AG08396 (cell line): Measurements from ENCODE around the gene ANKRD9.
"Not testable (repeated sequence)": the region's sequence is repeated elsewhere in the genome, so short reads cannot be mapped to it uniquely, and the experiment has no call there.

ENCODE experiments used
- DNase-seq: peaks from one replicate; pipeline ENCODE4 v3.0.0; 2012; ENCODE audit warnings: low spot score, mixed read lengths

Gene ANKRD9, protein sequence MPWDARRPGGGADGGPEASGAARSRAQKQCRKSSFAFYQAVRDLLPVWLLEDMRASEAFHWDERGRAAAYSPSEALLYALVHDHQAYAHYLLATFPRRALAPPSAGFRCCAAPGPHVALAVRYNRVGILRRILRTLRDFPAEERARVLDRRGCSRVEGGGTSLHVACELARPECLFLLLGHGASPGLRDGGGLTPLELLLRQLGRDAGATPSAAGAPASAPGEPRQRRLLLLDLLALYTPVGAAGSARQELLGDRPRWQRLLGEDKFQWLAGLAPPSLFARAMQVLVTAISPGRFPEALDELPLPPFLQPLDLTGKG

DNA sequence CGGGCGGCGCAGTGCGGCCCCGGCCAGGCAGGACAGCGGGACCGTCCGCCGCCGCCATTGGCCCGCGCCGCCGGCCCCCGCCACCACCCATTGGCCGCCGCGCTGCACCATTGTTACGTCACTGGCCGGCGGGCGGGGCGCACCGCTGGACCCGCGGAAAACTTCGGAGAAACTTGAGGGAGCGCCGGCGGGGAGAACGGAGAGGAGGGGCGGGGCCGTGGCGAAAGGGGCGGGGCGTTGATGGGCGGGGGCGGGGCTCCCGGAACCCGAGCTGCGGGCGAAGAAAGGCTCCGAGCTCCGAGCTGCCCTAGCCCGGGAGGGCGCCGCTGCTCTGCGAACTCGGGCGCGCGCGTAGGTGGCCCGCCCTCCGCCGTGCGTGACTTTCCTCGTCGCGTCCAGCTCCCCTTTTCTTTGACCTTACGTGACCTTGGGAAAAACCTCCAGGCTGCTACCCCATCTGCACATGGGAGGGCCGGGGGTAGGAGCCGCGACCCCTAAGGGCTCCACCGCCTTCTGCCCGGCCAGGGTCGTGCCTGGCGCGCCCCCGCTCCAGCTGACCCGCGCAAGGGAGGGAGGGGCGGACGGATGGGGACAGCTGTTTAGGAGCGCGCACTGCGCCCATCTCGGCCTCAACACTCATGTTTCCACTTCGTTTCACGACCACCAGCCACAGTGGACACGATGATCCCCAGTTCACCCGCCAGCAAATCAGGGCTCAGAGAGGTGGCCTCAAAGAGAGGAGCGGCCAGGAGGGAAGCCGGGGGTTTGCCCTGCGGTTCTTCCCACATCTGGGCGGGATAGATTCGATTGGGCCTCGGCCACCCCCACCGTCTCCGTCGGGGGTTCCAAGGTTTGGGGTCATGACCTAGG lies at the start of gene ANKRD9:
Gene ANKRD9 (minus strand): TSS at position 31 of the 870 bp plus-strand sequence. CDS start 1,887 bp downstream, outside the sequence.
- DNase-seq: peak; percentile 99

DNA sequence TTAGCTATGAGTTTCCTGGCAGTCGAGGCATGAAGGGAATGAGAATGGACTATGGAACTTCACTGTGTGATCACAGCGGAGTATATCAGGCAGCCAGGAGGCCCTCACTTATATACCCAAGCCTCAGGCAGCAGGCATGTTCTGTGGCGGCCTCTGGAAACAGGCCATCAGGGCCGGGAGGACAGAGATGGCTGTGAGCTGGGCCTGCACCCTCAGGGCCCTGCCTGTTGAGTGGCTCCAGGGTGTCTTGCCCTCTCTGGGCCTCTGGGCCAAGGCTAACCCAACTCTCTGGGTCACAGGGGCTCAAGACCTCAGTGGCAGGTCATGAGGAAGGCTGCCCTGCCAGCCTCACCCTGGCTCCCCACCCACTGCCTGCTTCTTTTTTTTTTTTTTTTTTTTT lies 49.0 kb upstream of the ANKRD9 start:
- no peak for DNase-seq

DNA sequence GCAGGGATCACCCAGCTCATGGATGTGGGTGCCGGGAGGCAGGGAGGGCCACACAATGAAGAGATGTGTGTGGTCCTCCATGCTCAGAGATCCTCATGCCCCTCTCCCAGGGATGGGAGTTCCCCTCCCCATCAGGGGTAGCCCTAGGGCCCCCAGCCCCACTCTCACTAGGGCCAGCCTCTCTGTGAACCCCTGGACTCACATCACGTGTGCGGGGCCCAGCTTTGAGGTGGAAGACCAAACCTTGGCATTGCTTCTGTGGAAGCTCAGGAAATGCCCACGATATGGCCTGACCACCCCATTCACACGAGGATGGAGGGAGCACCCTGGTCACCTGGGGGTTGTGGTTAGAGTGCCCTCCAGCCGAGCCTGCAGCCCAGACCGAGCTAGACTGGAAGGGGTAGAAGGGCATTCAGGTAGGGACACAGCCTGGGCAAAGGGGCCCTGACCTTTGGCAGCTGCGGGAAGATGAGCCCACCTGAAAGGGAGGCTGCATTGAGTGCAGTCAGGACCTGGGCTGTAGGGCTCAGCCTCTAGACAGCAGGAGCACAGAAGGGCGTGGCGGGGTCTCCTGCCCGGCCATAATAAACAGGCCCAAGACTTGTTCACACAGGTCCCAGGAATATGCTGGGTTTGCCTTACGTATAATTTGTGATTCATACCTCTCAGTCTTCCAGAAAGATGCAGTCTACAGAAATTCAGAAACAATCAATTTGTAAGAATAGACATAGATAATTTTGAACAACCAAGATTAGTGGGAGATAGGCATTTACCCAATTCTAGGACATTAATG lies 48.1 kb upstream of the ANKRD9 start:
- no peak for DNase-seq

DNA sequence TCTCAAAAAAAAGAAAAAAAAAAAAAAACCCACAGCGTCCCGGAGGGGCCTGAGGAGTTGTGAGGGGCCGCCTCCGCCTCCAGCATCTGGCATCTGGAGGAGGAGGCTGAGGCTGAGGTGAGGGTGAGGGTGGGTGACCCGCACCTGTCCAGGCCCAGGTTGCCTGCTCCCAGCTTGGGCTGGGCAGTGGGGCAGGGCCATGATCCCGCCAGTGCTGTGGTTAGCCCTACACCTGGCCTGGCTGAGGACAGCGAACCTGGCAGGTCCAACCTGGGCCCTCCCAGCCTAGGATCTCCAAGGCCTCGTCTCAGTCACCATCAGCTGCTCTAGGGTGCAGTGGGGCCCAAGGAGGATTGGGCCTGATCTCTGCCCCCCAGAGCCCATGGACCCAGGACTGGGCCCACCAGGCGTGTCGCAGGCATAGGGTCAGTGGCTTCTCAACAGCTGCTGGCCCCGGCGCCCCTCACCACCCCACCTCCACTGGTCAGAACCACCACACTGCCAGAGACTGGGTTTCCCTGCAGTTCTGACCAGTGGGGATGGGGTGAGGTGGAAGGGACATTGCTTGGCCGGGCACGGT lies 46.6 kb upstream of the ANKRD9 start:
- no peak for DNase-seq

DNA sequence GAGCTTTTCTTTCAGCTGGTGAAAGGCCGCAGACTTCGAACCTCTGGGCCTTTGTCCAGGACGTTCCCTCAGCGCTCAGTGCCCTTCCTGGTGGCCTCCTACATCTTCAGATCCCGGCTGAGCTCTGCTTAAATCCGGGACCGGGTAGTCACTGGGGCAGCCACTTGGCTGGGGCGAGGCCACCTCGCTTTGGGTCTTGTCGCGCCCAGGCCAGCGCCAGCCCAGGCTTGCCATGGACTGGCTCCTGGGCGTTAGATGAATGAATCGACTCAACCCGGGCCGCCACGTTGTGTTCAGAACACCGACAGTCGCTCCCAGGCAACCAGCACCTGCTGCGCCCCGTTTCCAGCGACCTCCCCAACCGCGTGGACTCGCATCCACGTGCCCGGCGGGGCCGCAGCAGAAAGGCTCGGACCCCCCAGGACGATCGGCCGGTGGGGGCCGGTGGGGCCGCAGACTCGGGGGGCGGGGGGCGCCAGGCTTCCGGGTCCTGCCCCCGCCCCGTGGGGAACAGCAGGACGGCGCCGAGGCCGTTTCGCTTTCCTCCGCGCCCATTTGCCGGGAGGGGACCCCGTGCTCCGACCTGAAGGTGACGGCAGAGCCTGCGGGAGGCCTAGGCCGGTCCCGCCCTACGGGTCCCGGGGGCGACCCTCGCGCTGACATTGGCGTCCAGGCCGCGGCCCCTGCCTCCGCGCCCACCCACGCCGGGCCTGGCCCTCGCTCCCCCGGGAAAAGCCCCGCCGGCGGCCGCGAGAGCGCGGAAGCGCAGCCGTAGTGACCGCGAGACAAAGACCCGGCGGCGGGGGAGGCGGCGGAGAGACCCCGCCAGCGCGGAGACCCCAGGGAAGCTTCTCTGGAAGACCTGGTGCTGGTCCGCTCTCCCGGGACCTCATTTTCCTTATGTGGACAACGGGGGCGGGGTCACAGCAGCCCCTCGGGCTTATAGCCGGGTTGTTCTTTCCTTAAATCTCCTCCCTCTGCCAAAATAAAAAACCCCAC lies 45.5 kb upstream of the ANKRD9 start:
- DNase-seq: peak; percentile 67

DNA sequence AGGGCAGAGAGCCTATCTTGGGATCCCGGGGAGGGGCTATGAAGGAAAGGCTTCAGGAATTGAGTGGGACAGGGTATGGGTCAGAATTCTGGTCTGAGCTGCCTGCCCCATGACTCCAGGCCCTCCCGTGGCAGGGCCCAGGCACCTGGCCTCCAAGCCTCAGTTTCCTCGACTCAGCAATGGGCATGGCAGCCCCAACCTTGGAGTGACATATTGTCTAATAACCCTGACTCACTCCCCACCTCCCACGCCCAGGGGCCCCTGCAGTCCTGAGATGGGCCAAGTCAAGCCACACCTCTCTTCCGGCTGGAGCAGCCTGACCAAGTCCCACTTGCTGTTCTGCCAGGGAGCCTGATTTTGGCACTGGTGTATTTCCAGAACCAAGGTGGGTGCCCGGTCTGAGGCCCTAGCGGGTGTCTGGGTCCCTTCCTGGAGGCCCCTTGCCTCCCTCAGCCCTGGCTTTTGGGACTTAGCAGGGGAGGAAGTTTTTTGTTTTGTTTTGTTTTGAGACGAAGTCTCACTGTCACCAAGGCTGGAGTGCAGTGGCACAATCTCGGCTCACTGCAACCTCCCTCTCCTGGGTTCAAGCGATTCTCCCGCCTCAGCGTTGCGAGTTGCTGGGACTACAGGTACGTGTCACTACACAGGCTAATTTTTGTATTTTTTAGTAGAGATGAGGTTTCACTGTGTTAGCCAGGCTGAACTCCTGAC lies 42.6 kb upstream of the ANKRD9 start:
- DNase-seq: peak; percentile 47

DNA sequence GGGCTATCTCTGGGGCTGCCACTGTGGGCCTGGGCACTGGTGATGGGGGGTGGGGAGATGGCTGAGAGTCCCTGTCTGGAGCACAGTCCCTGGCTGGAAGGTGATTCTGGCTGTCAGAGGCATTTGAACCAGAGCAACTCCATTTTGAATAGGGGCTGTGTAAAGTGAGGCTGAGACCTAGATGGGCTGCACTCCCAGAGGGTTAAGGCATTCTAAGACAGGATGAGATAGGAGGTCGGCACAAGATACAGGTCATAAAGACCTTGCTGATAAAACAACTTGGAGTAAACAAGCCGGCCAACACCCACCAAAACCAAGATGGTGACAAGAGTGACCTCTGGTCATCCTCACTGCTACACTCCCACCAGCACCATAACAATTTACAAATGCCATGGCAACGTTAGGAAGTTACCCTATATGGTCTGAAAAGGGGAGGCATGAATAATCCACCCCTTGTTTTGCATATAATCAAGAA lies 41.4 kb upstream of the ANKRD9 start:
- DNase-seq: not testable (repeated sequence)

DNA sequence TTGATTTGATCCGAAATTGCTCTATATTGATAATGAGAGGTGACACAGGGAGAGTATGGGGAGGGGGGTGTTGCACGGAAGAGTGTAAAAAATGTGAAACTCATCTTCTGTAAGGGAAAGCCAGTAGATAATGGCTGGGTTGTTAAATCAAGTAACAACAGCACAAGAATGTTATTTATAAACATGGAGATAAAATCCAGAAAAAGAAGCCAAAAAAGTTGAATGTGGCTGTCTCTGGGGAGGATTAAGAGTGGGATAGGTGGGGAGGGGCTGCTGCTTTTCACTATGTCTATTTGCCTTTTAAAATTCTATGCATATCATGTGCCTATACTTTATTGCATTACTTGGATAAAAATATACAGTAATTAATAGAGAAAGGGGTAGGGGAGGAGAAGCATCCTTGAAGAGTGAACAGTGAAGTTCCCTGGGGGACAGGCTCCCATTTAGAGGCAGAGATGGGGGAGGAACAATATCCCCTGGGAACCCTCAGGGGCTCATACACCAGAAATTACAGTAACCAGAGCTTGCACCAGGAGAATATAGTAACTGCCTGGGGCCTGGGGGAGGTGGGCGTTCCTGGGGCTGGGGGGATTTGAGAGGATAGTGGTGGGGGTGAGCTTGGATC lies 39.2 kb upstream of the ANKRD9 start:
- DNase-seq: no peak

DNA sequence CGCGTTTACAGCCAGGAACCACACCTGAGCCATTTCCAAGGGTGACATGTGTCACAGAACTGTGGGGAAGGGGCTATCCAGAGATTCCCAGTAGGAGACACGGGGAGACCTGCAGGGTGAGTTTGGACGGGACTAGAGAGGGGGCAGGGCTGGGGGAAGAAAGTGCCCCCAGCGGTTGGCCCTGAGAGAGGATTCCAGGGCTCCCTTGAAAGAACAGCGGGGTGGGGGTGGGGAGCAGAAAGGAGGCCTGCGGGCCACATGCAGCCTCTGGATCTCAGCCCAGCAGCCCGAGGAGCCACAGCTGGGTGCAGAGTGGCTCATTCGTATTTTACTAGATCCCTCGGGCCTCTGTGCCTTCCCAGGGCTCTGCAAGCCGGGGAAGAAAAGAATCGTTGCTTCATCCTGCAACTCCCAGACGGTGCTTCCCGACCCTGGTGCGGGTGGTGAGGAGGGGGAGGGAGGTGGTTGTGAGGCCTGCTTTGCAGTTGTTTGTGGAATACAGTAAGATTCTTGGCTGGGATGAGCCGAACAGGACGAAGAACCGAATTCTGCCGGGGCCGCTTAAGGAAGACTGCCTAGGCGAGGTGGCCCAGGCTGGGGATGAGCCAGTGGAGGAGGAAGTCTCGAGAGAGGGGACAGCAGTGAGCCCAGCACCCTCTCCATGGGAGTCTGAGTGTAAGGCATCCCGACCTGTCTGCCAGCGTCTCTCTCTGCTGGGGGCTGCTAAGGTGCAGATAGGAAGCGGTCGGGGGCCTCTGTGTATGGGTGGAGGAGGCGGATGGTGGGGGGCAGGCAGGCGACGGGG lies 36.1 kb upstream of the ANKRD9 start:
- no peak for DNase-seq

DNA sequence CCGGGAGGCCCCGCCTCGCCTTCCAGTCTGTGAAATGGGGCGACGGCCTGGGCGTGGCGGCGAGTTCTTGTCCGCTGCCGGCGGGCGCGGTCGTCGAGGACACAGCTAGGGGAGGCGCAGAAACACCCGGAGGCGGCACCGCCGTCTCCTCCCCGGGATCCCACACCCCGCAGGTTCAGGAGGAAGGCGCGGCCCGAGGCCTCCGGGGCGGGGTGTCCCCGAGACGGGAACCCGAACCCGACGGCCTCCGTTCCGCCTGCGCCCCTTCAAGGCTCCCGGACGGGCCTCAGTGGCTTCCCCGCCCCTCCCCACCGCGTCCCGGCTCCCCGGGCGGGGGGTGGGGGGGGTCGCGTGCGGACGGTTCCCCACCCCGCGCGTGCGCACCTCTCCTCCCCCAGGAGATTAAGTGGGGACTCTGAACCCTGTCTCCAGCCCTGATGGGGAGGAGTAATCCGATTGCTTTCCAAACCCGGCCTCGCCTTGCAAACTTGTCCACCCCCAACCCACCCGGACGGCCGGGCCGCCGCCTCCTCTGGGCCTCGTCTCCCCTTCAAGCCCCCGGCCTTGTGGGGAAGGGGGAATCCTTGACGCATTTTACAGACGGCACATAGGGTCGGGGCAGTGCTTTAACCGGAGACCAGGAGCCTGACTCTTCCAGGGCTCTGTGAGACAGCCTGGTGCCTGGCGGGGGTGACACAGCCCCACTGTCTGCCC lies 35.3 kb upstream of the ANKRD9 start:
- DNase-seq: no peak

DNA sequence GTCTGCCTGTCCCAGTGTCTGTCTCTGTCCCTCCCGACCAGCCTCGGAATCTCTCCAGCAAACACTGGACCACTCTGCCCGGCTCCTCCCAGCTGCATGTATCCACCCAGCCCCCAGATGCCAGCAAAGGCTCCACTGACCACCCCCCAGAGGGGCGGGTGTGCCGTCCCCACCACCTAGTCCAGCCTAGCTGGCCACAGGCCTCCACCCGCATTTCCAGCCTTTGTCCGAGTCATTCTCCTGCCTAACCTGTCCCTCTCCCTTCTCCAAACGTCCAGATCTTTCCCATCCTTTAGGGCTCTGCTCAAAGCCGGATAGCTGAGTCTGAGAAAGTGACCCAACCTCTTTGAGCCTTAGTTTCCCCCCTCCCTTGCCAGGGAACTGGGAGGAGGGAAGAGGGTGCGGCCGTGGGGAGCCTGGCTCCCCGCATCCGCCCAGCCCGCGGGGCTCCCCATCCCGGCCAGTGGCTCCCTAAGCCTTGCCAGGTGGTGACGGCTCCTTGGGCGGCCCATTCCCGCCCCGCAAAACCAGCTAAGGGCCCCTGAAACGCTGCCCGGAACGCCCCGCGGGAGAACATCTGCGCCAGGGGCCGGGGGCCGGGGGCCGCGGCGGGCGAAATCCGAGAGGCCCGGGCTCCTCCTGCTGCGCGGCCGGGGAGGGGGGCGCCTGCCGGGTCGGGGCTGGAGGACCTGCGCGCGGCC lies 34.6 kb upstream of the ANKRD9 start:
- no peak for DNase-seq

DNA sequence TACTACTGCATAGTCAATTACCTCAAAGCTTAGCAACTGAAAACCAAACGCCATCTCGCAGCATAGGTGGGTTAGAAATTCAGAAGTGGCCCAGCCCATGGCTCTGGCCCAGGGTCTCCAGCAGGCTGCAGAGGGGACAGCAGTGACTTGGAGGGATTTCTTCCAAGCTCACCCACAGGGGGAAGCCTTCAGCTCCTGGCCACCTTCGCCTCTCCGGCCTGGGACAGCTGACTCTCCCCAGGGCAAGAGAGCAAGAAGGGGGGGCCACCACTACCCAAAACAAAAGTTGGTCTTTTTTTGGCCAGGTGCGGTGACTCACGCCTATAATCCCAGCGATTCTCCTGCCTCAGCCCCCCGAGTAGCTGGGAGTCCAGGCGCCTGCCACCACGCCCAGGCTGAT lies 32.2 kb upstream of the ANKRD9 start:
- DNase-seq: no peak

DNA sequence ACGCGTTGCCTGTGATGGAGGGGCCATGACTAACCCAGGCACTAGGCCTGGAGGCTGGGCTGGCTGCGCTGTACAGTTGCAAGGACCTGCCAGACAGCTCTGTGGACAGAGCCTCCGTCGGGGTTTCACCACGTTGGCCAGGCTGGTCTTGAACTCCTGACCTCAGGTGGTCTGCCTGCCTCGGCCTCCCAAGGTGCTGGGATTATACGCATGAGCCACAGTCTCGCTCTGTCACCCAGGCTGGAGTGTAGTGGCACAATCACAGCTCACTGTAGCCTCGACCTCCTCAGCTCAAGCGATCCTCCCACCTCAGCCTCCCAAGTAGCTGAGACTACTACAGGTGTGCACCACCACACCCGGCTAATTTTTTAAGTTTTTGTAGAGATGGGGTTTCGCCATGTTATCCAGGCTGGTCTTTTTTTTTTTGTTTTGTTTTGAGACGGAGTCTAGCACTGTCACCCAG lies 31.5 kb upstream of the ANKRD9 start:
- DNase-seq: not testable (repeated sequence)

DNA sequence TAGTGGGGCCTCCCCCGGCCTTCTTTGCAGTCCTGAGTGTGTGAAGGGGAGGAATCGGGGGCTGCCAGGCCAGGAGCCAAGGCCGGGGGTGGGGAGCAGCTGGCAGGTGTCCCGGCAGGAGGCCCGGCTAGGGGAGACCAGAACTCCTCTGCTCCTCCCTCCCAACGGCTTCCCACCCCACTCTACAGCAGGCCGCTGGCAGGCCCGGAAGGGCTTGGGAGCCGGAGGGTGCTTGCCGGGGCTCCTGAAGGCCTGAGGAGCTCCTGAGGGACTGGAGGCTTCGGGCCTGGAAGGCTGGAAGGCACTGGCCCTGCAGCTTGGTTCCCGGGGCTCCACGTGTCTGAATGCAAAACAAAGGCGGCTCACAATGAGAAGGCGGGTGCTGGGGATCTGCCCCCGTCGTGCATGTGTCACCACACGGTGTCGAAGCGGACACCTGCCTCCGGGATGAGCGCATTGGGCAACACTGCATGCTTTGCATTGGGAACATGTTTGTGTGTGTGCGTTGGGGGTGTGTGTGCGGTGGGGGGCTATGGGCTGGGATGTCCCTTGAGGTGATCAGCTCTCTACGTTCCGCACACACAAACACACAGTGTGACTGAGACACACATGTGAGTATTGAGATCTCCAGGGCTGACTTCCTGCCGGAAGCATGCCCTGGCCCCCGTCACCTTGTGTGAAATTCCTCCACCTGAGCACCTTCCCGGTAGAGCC lies 30.9 kb upstream of the ANKRD9 start:
- DNase-seq: no peak

DNA sequence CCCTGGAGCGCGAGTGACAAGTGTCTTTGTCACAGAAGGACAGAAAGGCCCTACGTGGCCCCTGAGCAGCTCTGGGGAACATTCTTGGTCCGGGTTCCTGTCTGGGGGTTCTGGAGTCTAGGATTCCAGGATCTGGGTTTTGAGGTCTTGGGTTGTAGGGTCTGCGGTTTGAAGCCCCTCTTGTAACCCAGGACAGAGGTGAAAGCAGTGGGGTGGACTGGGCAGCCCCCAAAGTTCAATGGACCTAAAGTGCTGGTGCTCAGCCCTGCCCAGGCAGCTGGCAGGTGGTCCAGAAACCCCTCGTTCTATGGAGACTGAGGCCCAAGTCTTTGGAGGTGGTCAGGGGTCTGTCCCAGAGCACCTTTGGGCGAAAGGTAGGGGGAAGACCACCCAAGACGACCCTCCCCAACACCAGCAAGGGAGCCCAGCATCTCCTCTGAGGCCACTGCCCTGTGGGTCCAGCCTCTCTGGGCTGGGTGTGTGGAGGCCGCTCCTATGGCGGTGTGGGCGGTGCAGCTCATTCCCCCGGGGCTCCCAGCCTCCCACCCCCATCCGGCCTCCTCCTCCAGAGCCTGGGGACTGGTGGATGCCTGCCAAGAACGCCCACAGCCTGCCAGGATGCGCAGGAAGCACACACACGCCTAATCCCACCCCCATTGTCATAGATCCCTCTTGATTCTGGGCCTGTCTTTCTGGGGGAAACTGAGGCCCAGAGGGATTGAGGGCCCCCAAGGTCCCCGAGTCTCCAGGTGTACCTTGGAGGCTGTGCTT lies 30.2 kb upstream of the ANKRD9 start:
- DNase-seq: no peak
